ENCODE data around the gene PTCSC3. TPM values are rescaled to one million over a fixed set of nuclear protein-coding genes. Genes with fewer than 3 reads are reported as not detected.

Gene PTCSC3
- total RNA-seq, 1 donor from 2014 or later: not detected

GRCh38 chr14:36215217-36215598 lies 38.7 kb upstream of the PTCSC3 start:
- Histone ChIP-seq H3K27ac (peak overlapping the region; percentile 66), H3K9ac (no peak overlapping the region), H3K36me3 (no peaks in the 10 kb centered on the region), H3K4me2 (peak overlapping the region; percentile 62), H3K4me1 (peaks cover 68% of the 10 kb centered on the region), H2AFZ (replicated peaks) (peak overlapping the region; percentile 14), H3K79me2 (ENCODE audit: low read depth) (no peaks in the 10 kb centered on the region), H3K9me3 (ENCODE audit: low read depth) (no peaks in the 10 kb centered on the region), H3K27me3 (no peaks in the 10 kb centered on the region), H3K4me3 (peak overlapping the region; percentile 28), H3F3A (ENCODE audit: low read depth) (peaks cover 34% of the 10 kb centered on the region), H4K20me1 (ENCODE audit: low read depth) (no peaks in the 10 kb centered on the region)
- H3K4me3 Mint-ChIP-seq: no peak overlapping the region
- H3K27ac Mint-ChIP-seq: no peak overlapping the region
- H3K4me1 Mint-ChIP-seq: peaks cover 21% of the 10 kb centered on the region
- DNase-seq (ENCODE audit: low spot score): peak; percentile 45
- H3K36me3 Mint-ChIP-seq: no peaks in the 10 kb centered on the region
- TF ChIP-seq EZH2 (IDR thresholded peaks at IDR 0.05) (no peak), EZH2phosphoT487 (IDR thresholded peaks at IDR 0.05) (no peak)
- TF ChIP-seq, protein P1, sequence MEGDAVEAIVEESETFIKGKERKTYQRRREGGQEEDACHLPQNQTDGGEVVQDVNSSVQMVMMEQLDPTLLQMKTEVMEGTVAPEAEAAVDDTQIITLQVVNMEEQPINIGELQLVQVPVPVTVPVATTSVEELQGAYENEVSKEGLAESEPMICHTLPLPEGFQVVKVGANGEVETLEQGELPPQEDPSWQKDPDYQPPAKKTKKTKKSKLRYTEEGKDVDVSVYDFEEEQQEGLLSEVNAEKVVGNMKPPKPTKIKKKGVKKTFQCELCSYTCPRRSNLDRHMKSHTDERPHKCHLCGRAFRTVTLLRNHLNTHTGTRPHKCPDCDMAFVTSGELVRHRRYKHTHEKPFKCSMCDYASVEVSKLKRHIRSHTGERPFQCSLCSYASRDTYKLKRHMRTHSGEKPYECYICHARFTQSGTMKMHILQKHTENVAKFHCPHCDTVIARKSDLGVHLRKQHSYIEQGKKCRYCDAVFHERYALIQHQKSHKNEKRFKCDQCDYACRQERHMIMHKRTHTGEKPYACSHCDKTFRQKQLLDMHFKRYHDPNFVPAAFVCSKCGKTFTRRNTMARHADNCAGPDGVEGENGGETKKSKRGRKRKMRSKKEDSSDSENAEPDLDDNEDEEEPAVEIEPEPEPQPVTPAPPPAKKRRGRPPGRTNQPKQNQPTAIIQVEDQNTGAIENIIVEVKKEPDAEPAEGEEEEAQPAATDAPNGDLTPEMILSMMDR (IDR thresholded peaks at IDR 0.05): no peak
- H3K9me3 Mint-ChIP-seq: no peaks in the 10 kb centered on the region
- H3K27me3 Mint-ChIP-seq (ENCODE audit: insufficient read depth, low read depth): peaks cover 5% of the 10 kb centered on the region

DNA sequence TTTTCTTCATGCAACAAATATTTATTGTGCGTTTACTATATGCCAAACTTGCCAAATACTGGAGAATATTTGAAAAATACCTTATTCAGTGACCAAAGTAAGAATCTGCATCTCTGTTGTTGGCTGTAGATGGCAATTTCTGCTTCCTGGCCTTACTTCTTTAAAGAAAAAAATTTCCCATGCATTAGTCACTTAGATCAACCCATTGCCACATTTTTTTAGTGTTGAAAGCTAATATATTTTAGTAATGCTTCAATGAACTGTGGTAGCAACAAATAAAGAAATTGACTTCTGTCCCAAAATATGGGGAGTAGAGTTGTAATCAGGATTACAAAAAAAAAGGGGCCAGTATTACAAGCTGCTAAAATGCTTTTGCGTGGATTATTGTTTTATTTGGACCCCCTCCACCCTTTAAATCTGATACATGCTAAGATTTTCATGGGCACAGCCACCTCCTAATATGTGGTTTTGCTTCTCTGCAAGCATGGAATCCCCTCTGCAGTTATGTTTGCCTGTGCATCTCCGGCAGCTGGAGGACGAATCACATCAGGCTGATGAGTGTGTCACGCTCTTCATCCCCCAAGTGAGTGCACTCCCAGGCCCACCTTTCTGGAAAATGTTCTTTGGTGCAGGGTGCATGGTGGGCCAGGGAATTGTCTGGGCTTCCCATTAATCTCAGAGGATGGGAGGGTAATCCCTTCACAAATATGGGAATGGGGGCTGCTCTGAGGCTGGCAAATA lies 38.1 kb upstream of the PTCSC3 start:
- Histone ChIP-seq H3K9me3 (ENCODE audit: low read depth) (no peaks in the 10 kb centered on the region), H3K79me2 (ENCODE audit: low read depth) (no peaks in the 10 kb centered on the region), H4K20me1 (ENCODE audit: low read depth) (no peaks in the 10 kb centered on the region), H3K4me1 (peaks cover 63% of the 10 kb centered on the region), H3K9ac (no peak overlapping the region), H2AFZ (replicated peaks) (peak overlapping the region; percentile 14), H3F3A (ENCODE audit: low read depth) (peaks cover 34% of the 10 kb centered on the region), H3K27me3 (no peaks in the 10 kb centered on the region), H3K4me2 (peak overlapping the region; percentile 62), H3K27ac (peak overlapping the region; percentile 66), H3K4me3 (peak overlapping the region; percentile 28), H3K36me3 (no peaks in the 10 kb centered on the region)
- no peaks in the 10 kb centered on the region for H3K9me3 Mint-ChIP-seq
- H3K27ac Mint-ChIP-seq: no peak overlapping the region
- no peak for TF ChIP-seq EZH2 (IDR thresholded peaks at IDR 0.05)
- TF ChIP-seq, protein P1 (IDR thresholded peaks at IDR 0.05): no peak
- no peak for TF ChIP-seq EZH2phosphoT487 (IDR thresholded peaks at IDR 0.05)
- peaks cover 5% of the 10 kb centered on the region for H3K27me3 Mint-ChIP-seq (ENCODE audit: insufficient read depth, low read depth)
- no peaks in the 10 kb centered on the region for H3K36me3 Mint-ChIP-seq
- DNase-seq (ENCODE audit: low spot score): peak; percentile 49
- peaks cover 21% of the 10 kb centered on the region for H3K4me1 Mint-ChIP-seq
- H3K4me3 Mint-ChIP-seq: no peak overlapping the region

GRCh38 chr14:36212987-36213386 lies 36.5 kb upstream of the PTCSC3 start:
- Histone ChIP-seq H3K79me2 (ENCODE audit: low read depth) (no peaks in the 10 kb centered on the region), H3F3A (ENCODE audit: low read depth) (peaks cover 34% of the 10 kb centered on the region), H3K9ac (no peak overlapping the region), H2AFZ (replicated peaks) (no peak overlapping the region), H3K4me2 (peak overlapping the region; percentile 62), H3K27ac (no peak overlapping the region), H3K36me3 (no peaks in the 10 kb centered on the region), H3K9me3 (ENCODE audit: low read depth) (no peaks in the 10 kb centered on the region), H3K4me3 (no peak overlapping the region), H3K27me3 (no peaks in the 10 kb centered on the region), H4K20me1 (ENCODE audit: low read depth) (no peaks in the 10 kb centered on the region), H3K4me1 (peaks cover 49% of the 10 kb centered on the region)
- H3K27ac Mint-ChIP-seq: no peak overlapping the region
- no peaks in the 10 kb centered on the region for H3K36me3 Mint-ChIP-seq
- TF ChIP-seq EZH2phosphoT487 (IDR thresholded peaks at IDR 0.05) (no peak), EZH2 (IDR thresholded peaks at IDR 0.05) (no peak)
- TF ChIP-seq, protein P1 (IDR thresholded peaks at IDR 0.05): no peak
- H3K4me3 Mint-ChIP-seq: no peak overlapping the region
- H3K4me1 Mint-ChIP-seq: peaks cover 21% of the 10 kb centered on the region
- no peaks in the 10 kb centered on the region for H3K9me3 Mint-ChIP-seq
- DNase-seq (ENCODE audit: low spot score): no peak
- peaks cover 5% of the 10 kb centered on the region for H3K27me3 Mint-ChIP-seq (ENCODE audit: insufficient read depth, low read depth)
